NCI-H774 (cell line): ENCODE results near the gene RAD51B.

ENCODE experiments used
- DNase-seq: peaks from one replicate; lab custom pipeline; 2025; lab: John Stamatoyannopoulos, UW

RAD51B gene

DNA sequence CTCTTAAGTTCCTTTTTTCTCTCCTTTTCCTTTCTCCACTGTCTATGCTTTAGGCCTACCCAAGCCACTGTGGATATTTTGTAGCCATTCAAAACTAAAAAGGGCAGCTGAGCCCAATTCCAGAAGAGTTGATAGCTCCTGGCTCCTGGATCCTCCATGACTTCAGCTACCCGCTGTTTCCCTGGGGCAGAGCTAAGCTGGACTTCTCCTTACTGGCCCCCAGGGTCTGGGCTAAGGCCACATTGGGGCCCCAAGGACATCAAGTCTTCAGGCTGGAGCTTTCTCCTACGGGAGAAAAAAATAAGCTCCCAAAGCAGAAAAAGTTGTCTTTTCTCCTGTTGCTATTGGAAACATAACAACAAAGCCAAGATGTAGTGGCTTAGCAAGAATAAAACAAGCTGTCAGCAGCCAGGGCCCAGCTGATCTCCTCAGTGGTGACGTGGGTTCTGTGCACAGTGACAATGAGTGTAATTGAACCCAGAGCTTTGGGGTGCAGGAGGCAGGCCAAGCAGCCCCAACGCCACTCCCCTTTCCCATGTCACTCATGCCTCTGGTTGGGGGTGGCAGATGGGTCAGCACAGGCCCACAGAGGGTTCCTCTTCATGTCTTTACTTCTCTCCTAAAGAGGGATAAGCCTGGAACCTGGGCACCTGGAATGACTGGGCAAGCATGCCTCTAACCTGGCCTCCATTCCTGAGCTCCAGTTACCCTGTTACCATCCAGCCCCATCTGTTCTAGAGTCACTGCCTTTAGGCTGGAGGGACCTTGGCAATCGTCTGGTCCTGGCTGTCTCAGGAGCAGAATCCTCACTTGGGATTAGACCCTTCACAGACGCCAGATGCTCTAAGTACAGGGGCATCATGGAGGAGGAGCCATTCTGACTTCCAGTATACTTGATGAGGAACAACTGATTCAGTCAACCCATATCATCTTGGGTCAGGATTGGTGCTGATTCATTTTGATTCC, 802.1 kb downstream of the RAD51B start:
- no peak for DNase-seq

GRCh38 chr14:68622856-68623255, 803.3 kb downstream of the RAD51B start:
- no peak for DNase-seq

DNA sequence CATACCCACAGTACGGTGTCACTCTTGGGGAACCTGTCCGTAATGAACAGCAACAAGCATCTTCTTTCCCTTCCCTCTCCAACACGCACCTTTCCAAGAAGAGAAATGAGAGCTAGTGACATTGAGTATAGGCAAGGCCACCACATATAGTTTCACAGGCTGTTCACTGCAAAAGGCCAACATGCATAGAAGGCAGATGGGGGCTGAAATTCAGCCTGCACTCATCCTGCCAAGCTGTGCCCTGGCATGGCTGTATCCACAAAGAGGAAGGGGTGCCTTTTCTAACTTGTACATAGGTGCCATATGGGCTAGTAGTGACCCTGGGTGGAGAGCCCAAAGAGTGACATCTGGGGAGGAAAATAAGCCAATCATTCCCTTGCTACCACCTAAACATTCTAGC, 803.7 kb downstream of the RAD51B start:
- no peak for DNase-seq

DNA sequence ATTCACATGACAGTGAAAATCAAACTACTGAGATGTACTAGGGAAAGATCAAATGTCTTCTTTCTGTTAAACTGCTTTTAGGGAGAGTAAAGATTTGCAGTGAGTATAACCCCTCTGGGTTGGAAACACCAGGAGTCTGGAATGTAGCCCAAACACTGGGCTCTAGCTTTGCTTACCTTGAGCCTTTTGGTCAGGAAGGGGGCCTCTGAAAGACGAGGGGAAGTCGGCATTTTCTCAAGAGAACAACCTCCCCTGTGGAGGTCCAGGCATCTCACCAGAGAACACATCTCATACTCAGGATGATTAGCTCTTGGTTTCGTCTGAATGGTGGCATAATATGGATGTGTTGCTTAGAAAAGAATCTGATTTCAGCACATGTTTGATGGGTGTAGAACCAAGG, 804.2 kb downstream of the RAD51B start:
- no peak for DNase-seq

DNA sequence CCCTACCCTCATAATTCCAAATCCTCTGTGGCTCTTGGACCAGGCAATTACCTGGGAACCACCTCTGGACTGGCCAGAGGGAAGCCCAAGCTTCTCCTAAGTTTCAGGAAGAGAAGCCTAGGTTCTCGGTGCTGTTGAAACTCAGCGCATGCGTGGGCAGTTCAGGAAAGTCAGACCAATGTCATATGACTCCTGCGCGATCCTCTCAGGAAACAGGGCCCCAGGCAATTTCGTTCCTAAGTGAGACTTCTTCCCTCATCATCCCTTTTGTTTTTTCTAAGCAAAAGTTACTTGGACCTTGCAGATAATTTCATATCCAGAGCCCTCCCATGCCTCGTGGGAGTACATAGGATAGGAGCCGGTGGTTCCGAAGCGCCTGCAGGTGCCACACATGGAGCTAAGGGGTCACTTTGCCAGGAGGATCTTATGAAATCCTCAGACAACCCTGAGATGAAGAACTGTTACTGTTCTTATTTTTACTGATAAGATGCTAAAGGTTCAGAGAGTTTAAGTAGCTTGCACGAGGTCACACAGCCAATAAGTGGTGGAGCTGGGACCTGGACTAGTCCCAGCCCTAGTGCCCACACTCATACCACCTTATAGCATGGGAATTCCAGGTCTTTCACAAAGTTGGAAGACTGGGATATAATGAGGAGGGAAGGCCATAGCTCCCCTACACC, 805.1 kb downstream of the RAD51B start:
- DNase-seq: no peak

DNA sequence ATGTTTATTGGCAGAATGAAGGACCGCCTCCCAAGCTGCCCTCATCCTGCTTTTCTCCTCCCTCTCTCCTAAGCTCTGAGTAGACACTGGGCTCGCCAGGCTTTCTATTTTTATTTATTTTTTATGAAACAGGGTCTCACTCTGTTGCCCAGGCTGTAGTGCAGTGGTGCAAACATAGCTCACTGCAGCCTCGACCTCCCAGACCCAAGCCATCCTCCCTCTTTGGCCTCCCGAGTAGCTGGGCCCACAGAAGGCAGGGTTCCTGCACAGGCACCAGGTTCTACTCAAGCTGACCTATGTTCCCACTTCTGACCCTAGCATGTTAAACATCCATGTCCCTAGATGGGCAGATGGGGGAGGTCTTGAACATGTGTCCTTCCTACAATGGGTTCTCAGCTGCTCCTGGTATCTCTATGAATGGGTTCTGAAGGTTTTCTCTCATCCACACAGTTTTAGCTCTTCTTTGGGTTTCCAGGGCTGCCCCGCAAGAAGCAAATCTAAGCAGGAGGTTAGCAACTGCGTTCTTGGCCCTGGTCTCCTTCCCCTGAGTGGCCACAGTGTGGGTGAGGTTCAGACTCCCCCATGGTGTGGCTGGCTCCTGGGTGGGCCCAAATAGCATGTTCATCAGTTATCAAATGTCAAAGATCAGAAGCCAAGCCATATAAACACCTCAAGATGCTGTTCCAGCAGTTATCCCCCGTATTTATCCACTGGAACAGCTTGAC, 805.9 kb downstream of the RAD51B start:
- DNase-seq: no peak

DNA sequence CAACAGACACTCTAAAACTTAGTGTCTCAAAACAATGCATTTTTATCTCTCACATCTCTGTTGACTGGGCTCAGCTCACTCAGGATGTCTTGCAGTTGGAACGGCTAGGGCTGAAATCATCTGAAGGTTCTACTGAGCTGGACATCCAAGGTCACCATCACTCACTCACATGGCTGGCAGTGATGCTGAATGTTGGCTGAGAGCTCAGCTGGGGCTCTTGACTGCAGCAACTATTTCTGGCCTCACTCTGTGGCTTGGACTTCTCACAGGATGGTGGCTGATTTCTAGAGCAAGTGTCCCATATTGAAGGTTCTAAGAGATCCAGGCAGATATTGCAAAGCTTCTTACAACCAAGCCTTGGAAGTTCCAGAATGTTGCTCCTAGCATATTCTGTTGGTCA, 806.8 kb downstream of the RAD51B start:
- DNase-seq: no peak

DNA sequence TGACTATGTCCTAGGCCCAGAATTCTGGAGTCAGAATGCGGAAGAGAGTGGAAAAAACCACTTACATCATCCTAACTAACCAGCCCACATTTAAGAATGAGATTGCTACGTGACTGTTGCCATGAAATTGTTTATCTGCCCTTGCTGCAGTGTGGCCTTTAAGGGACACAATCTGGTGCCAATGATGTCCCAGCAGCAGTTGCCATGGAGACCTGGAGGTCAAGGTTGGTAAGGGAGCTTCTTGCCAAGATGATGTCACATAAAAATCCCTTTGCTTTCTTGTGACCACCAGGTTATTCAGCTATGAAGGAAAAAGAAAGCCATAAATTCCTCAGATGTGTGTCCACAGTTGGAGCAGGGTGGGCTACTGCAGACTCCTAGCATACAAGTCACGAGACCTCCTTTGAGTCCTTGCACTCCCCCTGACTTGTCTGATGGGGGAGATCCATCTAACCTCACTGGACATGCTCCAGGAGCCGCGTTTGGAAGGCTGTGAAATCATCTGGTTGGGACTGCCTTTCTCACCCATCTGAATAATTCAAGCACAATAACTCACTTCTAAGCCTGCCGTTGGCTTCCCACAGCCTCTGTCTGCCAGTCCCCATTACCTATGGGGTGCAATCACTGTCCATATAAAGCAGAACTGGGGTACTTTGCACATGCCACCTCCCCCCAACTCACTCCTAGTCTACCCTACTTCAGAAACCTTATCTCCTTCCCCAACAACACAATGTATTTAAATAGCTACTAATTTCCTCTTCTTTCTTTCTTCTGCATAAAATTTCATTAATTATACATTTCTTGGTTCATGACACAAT, 807.7 kb downstream of the RAD51B start:
- no peak for DNase-seq

GRCh38 chr14:68627868-68628604, 808.5 kb downstream of the RAD51B start:
- DNase-seq: no peak

- no peak for DNase-seq
These were observed 809.2 kb downstream of the RAD51B start for GRCh38 chr14:68628605-68629310.

DNA sequence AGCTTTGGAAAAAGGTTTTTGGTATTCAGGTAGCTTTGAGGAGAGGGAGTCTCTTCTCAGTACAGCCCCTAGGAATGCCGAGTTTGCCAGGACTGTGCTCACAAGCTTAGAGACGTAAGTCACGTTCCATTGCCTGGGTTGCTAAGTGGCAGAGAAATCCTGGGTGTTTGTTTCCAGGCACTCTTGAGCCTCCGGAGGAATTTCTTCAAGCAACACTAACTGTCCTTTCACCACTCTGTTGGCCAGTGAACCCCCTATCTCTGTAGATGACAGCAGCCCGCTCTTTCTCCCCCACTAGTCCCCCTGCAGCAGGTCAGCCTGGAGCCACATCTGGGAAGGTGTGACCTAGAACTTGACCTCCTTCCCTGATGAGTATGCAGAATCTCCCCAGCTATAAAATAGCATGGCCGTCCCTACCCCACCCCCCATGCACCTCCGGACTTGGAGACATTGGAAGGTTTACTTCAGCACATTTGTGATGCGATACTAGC, 810.5 kb downstream of the RAD51B start:
- no peak for DNase-seq

- DNase-seq: no peak
These were observed 811.2 kb downstream of the RAD51B start for GRCh38 chr14:68630611-68631393.

DNA sequence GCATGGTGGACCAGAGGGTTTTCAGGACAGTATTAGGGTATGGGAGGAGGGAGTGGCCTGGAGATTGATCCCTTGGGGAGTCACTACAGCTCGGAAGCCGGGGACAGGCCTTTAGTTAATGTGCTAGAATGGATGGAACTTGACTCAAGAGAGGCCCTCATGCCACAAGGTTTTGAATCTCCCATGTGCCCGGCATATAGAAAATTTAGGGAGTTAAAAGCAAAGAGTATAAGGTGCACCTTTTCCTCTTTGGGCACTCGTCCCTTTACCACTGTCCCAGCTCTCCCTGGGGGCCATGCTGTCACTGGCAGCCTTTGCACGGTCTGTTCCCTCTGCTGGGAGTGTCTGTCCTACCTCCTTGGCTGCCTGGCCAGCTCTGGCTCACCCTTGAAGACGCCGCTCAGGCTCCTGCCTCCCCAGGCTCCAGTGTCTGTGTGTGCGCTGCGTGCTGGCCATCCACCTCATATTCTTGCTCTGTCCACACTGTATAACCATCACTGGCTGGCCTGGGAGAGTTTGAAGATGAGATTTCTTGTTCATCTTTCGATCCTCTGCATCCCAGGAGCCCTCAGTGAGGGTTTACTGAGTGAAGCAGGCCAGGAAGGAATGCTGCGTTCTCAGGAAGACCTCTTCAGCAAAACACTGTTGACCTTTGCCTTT, 811.9 kb downstream of the RAD51B start:
- DNase-seq: no peak

DNA sequence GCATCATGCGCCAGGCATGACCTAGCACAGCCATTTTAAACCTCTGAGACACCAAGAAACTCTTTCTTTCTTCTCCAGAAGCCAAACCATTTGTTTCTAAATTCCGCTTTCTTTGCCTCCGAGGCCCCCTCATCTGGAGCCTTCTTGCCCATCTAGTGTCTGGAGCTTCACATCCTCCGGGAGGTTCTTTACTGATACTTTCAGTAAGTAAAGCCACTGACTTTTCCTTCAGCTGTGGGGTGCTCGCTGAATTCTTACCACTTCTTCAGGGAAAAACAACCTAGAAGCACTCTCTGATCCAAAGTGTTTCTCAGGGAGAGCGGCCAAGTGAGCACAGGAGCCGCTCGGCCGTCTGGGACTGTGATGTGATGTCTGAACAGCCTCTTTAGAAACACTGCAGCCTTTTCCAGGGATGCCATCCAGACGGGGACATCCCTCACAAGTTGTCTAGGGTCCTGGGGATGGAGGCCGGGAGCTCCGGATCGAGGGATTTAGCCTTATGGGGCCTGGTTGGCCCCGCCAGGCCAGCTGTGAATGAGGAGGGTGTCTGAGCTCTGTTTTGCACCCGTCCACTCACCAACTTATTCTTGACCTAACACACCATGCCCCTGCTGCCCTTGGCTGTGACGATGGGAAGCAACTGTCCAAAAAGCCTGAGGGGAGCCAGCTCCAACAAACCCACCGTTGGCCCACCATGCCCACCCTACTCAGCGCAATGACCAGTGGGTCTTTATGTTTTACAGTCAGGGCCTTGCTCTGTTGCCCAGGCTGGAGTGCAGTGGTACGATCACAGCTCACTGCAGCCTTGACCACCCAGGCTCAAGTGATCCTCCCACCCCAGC, 812.7 kb downstream of the RAD51B start:
- DNase-seq: no peak

- no peak for DNase-seq
These were observed 813.8 kb downstream of the RAD51B start for GRCh38 chr14:68633131-68633991.

DNA sequence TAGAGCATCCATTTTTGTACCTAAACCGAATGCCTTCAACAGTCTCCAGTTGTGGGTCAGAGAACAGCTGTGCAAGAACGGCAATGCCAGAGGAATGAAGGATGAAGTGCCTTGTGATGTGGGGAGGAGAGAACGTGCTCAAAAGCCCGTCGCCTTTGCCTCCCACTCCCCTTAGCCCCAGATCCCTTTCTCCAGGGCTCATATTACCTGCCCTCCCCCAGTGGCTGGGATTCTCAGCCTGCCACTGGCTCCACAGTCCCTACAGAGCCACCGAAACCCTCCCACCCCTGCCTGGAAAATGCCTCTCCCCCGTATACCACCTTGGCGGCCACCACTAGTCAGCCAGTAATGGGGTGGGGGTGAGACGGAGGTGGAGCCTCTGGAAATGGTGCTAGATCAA, 814.8 kb downstream of the RAD51B start:
- no peak for DNase-seq
